ENCODE measurements around the gene COL8A1. TPM values are rescaled to one million over a fixed set of nuclear protein-coding genes. Genes with fewer than 3 reads are reported as not detected.

The COL8A1 gene
- total and polyA plus RNA-seq, 10 of the 15 experiments (the other 5 are each of a cell fraction or from before 2014, with no cell fraction given), result 0.04 to 0.73 (median 0.10) TPM; not detected in 5

- ChIA-PET RAD21 (ENCODE audit: unreplicated experiment) (no interaction called here), CTCF (interaction anchor here (1.0 kb wide), 1 partner anchor 63 kb away, joined by 3 read pairs; no protein-coding TSS in a partner anchor), POLR2A (no interaction called here), SMC1A (ENCODE audit: uncharacterized antibody, unreplicated experiment) (interaction anchor here (1.0 kb wide), 1 partner anchor 20 kb away, joined by 3 read pairs; no protein-coding TSS in a partner anchor)
- no peaks in the 10 kb centered on the region for H3K36me3 ChIP-seq (ENCODE audit: control insufficient read depth in 2 of 2, insufficient read depth in 2 of 2, low read length in 1 of 2)
- H3K79me2 ChIP-seq (ENCODE audit: control insufficient read depth, insufficient read depth, low read length), result no peaks in the 10 kb centered on the region
- WGBS (ENCODE audit: insufficient coverage, insufficient replicate concordance, low lambda C conversion rate, missing lambda C conversion rate), result 0% methylated on average over 2 of the region's 2 CpGs
- DNase-seq (ENCODE audit: low read depth, low spot score) (no peak), ATAC-seq (peak; percentile 45), FAIRE-seq (no peak)
- H3K27me3 ChIP-seq (replicated peaks in 1 of 2; ENCODE audit: control insufficient read depth in 2 of 2, insufficient read depth in 2 of 2, low read length in 1 of 2), result no peaks in the 10 kb centered on the region
- no peak overlapping the region for H3K27ac ChIP-seq (ENCODE audit: control insufficient read depth, insufficient read depth)
- no TSS peak for BruUV-seq (replicated peaks)
- TF ChIP-seq BACH1 (IDR thresholded peaks at IDR 0.05; ENCODE audit: borderline replicate concordance), result no peak
- TF ChIP-seq ESRRA (IDR thresholded peaks at IDR 0.05; ENCODE audit: low read length), result no peak
- TF ChIP-seq TCF7 (IDR thresholded peaks at IDR 0.05; ENCODE audit: borderline replicate concordance), result no peak
- TF ChIP-seq CTCF (IDR thresholded peaks at IDR 0.05 in 2 of 3, conservative IDR thresholded peaks at IDR 0.05 in 1 of 3; ENCODE audit: control insufficient read depth in 2 of 3, extremely low read depth in 1 of 3, insufficient read depth in 1 of 3, low read depth in 3 of 3, low read length in 3 of 3), result no peak
- no peak for TF ChIP-seq ZNF24 (IDR thresholded peaks at IDR 0.05)
- TF ChIP-seq RAD51 (IDR thresholded peaks at IDR 0.05), result no peak
- no peak for TF ChIP-seq ZBTB40 (IDR thresholded peaks at IDR 0.05; ENCODE audit: borderline replicate concordance)
- TF ChIP-seq CBFB (IDR thresholded peaks at IDR 0.05; ENCODE audit: low read depth), result no peak
- no peak for TF ChIP-seq ZBTB33 (IDR thresholded peaks at IDR 0.05)
- no peak for TF ChIP-seq NR2C1 (IDR thresholded peaks at IDR 0.05)
- TF ChIP-seq KLF5 (IDR thresholded peaks at IDR 0.05; ENCODE audit: partially characterized antibody), result no peak
- TF ChIP-seq CEBPB (IDR thresholded peaks at IDR 0.05; ENCODE audit: borderline replicate concordance in 1 of 2, low read depth in 2 of 2, low read length in 2 of 2), result no peak
- TF ChIP-seq SRF (IDR thresholded peaks at IDR 0.05; ENCODE audit: low read depth in 2 of 2, low read length in 2 of 2), result no peak
- no peak for TF ChIP-seq IRF5 (IDR thresholded peaks at IDR 0.05; ENCODE audit: borderline replicate concordance)
- no peak for TF ChIP-seq HDAC2 (IDR thresholded peaks at IDR 0.05)
- no peak overlapping the region for H3K4me3 ChIP-seq
- H3K4me2 ChIP-seq (ENCODE audit: control insufficient read depth, insufficient read depth), result no peak overlapping the region
- in situ Hi-C loops (cut with MboI), result no loop called here
- intact Hi-C loops (cut with micrococcal nuclease; ENCODE audit: unreplicated experiment), result no loop called here
- no peak overlapping the region for H3K9ac ChIP-seq (ENCODE audit: control insufficient read depth, insufficient read depth, low read length)
- no peaks in the 10 kb centered on the region for H3K4me1 ChIP-seq (ENCODE audit: control insufficient read depth, insufficient read depth, low read length)
- H3K9me3 ChIP-seq (replicated peaks; ENCODE audit: control insufficient read depth, insufficient read depth, low read length), result no peaks in the 10 kb centered on the region; the same call in 2 of the 3 replicates
- no peaks in the 10 kb centered on the region for H4K20me1 ChIP-seq (ENCODE audit: control insufficient read depth, insufficient read depth)
- no peak overlapping the region for H2AFZ ChIP-seq (ENCODE audit: control insufficient read depth, low read depth, low read length)
Measured at GRCh38 chr3:99624496-99625236, 13.7 kb upstream of the COL8A1 start.

Measured in GM12878 (cell line).